Renal cortical epithelial cell (primary cell): ENCODE measurements around the gene CSRNP2. TPM values are rescaled to one million over a fixed set of nuclear protein-coding genes. Genes with fewer than 3 reads are reported as not detected.
A peak's percentile ranks its signal among the peaks of the same experiment; 100 is the strongest.
"Not testable (repeated sequence)": the region's sequence is repeated elsewhere in the genome, so short reads cannot be mapped to it uniquely, and the experiment has no call there.

Experiments
- DNase-seq: peaks from one replicate; pipeline ENCODE4 v3.0.0-alpha.2; 2011; ENCODE audit warnings: low read depth
- total RNA-seq: library from RNA; depleted of rRNA; stranded (reverse); fragments of >200 nt; gene quantifications from 2 replicates; pipeline ENCODE4 v1.2.3, GENCODE V29; 2014

The CSRNP2 gene
- total RNA-seq, 1 donor from 2014 or later = 40.8 TPM

GRCh38 chr12:51078346-51078745 is 5.0 kb downstream of the CSRNP2 start:
- not testable (repeated sequence) for DNase-seq

- no peak for DNase-seq
Measured at GRCh38 chr12:51077930-51078329, 5.5 kb downstream of the CSRNP2 start.

- DNase-seq = no peak
Measured at GRCh38 chr12:51076236-51076930, 7.0 kb downstream of the CSRNP2 start.

DNA sequence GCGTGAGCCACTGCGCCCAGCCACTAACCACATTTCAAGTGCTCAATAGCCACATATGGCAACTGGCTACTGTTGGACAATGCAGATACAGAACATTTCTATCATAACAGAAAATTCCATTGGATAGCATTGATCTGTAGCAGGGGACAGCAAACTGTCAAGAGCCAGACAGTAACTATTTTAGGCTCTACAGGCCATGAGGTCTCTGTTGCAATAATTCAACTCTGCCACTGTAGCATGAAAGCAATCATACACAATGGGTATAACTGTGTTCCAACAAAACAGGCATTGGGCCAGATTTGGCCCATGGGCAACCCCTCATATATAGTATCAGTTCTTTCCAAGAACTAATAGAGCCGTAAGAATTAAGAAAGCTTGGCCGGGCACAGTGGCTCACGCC is 8.0 kb downstream of the CSRNP2 start:
- DNase-seq = no peak

- no peak for DNase-seq
Measured at GRCh38 chr12:51071663-51072062, 11.7 kb downstream of the CSRNP2 start.

GRCh38 chr12:51070004-51070403 is 13.4 kb downstream of the CSRNP2 start:
- DNase-seq = peak; percentile 76

DNA sequence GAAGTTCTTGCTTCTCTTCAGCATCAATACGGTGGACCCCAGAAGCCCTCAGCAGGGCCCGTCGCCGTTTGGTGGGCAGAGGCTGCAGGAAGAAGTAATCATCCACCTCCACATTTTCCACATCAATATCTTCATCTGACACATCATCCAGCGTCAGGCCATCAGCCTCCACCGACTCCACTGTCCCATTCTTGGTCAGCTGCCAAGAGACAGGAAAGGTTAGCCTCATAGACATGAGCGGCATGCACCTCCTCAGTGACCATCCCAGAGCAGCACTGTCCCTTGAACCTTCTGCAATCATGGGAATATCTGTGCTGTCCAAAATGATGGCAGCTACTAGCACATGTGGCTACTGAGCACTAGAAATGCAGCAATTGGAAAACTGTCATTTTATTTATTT is 15.6 kb downstream of the CSRNP2 start:
- no peak for DNase-seq

DNA sequence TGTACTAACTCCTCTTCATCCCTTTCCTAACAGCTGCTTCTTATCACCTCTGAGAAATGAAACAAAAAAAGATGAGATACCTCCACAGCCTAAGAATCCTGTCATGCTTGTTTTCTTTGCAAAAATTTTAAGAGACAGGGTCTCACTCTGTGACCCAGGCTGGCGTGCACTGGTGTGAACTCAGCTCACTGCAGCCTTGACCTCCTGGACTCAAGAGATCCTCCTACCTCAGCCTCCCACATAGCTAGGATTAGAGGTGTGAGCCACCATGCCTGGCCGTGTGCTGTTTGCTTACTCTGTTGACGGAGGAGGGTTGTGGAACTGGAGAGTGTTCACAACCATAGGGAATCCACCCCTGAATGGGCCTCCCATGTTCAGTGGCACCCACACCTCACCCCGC is 16.2 kb downstream of the CSRNP2 start:
- no peak for DNase-seq

GRCh38 chr12:51065530-51065929 is 17.9 kb downstream of the CSRNP2 start:
- DNase-seq = no peak

- peak; percentile 37 for DNase-seq
Measured at GRCh38 chr12:51062631-51063397, 20.6 kb downstream of the CSRNP2 start.

- DNase-seq = no peak
Measured at GRCh38 chr12:51059086-51059485, 24.3 kb downstream of the CSRNP2 start.

DNA sequence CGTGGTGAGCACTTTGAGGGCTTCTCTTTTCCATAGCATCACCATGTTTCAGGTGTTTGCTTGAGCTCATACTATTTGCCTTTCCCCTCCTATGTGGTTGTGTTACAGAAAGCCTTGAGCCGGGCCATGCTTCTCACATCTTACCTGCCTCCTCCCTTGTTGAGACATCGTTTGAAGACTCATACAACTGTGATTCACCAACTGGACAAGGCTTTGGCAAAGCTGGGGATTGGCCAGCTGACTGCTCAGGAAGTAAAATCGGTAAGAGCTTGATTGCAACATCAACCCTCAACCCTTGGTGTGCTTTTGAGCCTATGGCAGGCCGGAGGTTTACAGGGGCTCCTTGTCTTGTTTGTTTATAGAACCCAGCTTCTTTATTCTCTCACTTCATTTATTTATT is 27.2 kb downstream of the CSRNP2 start:
- no peak for DNase-seq

- no peak for DNase-seq
Measured at GRCh38 chr12:51055060-51055459, 28.3 kb downstream of the CSRNP2 start.

DNA sequence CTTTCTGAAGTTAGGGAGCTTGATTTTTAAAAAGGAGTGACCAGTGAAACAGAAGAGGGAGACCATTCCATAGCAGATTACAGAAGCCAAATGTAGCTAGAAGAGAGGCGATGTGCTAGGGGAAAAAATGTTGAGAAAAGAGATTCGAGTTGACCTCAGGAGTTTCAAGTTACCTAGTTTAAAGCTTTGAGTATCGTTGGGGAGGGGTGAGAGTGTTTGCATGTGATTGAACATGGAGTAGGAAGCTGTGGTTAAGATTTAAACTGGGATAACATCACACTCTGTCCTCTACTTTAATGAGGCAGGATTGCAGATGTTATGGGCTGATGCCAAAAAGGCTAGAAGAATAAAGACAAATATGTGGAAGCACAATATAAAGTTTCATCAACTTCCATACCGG is 31.6 kb downstream of the CSRNP2 start:
- DNase-seq = peak; percentile 51

DNA sequence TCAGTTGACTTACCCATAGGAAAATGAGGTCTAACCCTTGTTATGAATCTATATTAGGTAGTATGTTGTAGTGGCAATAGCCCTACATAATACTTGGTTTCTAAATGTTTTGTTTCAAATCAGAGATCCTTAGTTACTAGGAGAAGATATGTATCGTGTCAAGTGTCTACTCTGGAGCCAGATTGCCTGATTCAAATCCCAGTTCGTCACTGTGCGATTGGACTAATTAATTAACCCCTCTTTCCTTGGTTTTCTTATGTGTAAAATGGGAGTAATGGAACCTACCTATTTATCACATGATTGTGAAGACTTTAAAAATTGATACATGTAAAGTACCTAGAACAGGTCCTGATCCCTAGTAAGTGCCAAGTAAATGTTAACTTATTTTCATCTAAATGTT is 33.9 kb downstream of the CSRNP2 start:
- no peak for DNase-seq

DNA sequence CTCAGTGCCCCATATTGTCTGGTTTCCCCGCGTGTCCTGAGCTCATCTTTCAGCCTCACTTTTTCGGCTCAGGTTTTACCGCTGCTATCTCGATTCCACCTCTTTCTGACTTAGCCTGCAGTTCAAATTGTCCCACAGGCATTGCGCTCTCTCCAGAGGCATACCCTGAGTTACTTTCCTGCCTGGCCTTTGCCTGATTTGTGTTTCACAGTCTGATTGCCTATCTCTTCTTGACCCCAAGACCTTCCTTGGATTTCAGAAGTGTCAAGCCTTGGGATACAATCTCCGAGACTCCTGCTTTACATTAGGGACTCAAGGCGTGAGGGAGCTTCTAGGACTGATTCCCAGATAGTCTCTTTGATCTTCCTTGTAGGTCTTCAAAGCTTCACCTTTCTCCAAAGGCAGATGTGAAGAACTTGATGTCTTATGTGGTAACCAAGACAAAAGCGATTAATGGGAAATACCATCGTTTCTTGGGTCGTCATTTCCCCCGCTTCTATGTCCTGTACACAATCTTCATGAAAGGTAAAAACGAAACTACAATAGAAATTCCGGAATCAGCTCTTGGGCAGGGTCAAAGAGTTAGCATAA is 34.6 kb downstream of the CSRNP2 start:
- DNase-seq = no peak

GRCh38 chr12:51047655-51048540 is 35.5 kb downstream of the CSRNP2 start, which contains the start of gene LETMD1:
TSS of gene LETMD1 (plus strand) at chr12:51048327. CDS start at chr12:51048357, 30 bp downstream.
- peak; percentile 99 for DNase-seq

DNA sequence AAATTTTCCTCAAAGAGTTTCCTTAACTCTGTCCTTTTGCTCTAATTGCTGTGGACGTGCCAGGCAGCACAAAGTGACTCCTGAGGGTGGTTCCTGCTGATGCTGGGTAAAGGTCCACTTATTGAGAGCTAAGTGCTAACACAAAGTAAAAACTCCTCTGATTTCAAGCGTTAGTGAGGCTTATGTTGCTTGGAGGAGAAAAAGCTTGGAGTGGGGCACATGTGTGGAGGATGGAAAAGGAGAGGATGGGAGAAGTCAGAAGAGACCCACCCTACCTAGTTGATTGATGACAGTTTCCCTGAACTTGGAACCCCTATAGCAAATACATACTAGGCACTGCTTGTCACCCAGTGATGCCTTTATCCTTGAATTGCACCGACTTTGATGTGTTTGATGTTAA is 47.1 kb downstream of the CSRNP2 start:
- DNase-seq = no peak

DNA sequence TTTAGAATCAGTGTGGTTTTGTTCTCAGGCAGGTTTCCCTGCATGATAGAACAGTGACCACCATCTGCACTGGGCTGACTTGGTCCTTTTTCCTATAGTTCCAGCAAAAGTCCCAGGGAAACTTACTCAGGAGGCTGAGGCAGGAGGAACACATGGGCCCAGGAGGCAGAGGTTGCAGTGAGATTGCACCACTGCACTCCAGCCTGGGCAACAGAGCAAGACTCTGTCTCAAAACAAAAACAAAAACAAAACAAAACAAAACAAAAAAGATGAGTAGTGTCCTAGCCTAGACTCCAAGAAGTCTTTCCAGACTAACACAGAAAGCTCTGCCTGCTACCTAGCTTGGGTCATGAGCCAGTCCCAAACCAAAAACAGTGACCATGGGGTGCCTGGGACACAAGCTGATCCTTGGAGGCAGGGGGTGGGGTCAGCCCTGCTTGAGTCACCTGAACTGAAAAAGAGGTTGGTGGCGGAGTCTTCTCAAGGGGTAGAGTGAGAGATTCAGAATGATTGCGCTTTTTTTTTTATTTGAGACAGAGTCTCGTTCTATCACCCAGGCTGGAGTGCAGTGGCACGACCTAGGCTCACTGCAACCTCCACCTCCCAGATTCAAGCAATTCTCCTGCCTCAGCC is 49.8 kb downstream of the CSRNP2 start:
- no peak for DNase-seq

DNA sequence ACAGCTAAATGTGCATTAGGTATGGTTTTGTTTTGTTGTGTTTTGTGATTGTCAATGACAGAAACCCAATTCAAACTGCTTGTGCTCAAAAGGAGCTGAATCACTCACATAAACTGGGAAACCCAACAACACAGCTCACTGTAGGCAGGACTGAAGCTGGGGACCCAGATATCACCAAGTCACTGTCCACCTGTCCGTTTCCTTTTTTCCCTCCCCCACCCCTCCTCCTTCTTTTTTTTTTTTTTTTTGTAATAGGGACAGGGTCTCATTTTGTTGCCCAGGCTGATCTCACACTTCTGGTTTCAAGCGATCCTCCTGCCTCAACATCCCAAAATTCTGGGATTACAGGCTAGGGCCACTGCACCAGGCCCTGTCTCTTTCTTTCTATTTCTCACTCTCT is 50.3 kb downstream of the CSRNP2 start:
- DNase-seq = no peak

GRCh38 chr12:51028813-51029150 is 54.6 kb downstream of the CSRNP2 start:
- peak; percentile 83 for DNase-seq
